Measurements from ENCODE around the gene MET. TPM values are rescaled to one million over a fixed set of nuclear protein-coding genes. Genes with fewer than 3 reads are reported as not detected.
"Not testable (repeated sequence)": the region's sequence is repeated elsewhere in the genome, so short reads cannot be mapped to it uniquely, and the experiment has no call there.

MET gene
- total RNA-seq, 1 donor from 2014 or later: 66.4 TPM

DNA sequence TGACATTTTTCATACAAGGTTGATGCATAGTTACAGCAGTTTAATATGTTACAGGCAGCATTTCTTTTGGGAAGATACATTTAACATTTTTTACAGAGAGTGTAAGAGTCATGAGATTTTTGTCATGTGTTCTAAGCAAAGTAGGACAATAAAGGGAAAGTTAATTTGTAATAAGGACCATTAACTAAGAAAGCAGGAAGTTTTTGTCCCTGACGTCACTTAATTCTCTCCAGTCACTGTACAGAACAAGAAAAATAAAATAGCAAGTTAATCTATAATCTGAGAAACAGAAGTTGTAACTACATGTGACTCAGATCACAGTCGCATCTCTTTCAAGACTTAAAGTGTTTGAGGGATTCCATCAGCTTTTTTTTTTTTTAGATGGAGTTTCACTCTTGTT, 140.9 kb downstream of the MET start:
- DNase-seq: no peak

DNA sequence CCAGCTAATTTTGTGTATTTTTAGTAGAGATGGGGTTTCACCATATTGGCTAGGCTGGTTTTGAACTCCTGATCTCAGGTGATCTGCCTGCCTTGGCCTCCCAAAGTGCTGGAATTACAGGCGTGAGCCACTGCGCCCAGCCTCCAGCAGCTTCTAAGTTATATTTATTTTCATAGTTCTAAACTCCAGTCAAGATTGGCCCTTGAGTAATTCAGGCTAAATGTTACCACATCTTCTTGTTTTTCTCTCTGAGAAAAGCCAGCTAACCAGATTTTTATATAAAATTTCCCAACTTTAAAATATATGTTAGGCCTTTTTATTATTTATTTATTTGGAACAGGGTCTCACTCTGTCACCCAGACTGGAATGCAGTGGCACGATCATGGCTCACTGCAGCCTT, 141.4 kb downstream of the MET start:
- not testable (repeated sequence) for DNase-seq

DNA sequence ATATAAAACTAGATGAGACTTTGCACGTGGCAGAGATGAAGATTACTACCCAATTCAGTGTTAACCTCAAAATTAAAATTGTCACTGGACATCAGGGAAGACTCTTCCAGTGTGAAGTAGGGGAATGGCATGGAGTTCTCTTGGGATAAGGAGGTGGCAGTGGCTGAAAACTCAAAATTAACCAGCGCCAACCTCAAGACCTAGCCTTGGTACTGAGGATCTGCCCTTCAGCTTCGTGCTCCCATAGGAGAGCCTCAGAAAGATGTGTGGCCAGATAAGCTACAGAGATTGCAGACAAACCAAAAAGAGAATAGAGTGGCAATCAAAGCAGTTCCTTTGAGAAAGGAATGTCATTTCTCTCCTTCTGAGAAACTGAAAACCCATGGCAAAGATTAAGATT, 143.0 kb downstream of the MET start:
- no peak for DNase-seq

DNA sequence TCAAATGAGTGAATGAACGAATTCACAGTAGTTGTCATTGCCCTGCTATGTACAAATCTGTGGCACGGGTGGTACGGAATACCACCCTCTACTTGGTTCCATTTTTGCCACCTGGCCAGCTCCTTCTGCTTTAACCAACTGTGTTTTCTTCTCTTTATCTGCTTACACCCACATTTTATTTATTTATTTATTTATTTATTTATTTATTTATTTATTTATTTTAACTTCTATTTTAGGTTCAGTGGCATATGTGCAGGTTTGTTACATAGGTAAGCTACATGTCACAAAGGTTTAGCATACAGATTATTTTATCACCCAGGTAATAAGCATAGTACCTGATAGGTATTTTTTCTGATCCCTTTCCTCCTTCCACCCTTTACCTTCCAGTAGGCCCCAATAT, 148.2 kb downstream of the MET start:
- DNase-seq: no peak

DNA sequence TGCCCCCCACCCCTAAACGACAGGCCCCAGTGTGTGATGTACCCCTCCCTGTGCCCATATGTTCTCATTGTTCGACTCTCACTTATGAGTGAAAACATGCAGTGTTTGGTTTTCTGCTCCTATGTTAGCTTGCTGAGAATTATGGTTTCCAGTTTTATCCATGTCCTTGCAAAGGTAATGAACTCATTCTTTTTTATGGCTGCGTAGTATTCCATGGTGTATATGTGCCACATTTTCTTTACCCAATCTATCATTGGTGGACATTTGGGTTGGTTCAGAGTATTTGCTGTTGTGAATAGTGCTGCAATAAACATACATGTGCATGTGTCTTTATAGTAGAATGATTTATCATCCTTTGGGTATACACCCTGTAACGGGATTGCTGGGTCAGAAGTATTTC, 149.7 kb downstream of the MET start:
- DNase-seq: not testable (repeated sequence)

DNA sequence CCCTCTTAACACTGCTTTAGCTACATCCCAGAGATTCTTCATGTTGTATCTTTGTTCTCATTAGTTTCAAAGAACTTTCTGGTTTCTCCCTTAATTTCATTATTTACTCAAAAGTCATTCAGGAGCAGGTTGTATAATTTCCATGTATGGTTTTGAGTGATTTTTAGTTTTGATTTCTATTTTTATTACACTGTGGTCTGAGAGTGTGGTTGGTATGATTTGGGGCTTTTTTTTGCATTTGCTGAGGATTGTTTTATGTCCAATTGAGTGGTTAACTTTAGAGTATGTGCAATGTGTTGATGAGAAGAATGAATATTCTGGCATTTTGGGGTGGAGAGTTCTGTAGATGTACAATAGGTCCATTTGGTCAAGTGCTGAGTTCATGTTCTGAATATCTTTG, 152.5 kb downstream of the MET start:
- no peak for DNase-seq

DNA sequence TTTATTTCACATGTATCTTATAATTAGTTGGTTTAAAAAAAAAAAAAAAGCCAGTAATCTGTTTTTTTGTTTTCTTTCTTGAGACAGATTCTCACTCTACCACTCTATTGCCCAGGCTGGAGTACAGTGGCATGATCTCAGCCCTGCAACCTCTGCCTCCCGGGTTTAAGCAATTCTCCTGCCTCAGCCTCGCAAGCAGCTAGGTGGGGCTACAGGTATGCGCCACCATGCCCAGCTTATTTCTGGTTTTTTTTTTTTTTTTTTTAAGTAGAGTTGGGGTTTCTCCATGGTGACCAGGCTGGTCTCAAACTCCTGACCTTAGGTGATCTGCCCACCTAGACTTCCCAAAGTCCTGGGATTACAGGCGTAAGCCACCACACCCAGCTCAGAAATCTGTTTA, 156.3 kb downstream of the MET start:
- no peak for DNase-seq

DNA sequence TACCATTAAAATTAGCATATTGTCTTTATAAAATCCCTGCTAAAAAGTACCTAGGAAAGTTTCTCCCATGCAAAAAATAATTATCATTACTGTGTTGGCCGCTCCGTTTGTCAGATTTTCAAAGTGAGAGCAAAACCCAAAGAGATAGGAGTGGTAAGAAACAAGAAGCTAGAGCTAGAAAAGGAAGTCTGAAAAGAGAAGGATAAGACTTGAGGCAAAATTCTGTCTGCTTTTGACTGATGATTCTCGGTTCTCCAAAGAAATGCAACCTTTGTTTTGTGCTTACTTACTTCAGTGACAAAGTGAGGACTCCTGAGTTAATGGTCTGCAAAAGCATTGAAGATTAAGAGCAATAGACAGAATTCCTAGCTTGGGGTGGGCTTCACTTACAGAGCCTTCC, 157.0 kb downstream of the MET start:
- DNase-seq: no peak

DNA sequence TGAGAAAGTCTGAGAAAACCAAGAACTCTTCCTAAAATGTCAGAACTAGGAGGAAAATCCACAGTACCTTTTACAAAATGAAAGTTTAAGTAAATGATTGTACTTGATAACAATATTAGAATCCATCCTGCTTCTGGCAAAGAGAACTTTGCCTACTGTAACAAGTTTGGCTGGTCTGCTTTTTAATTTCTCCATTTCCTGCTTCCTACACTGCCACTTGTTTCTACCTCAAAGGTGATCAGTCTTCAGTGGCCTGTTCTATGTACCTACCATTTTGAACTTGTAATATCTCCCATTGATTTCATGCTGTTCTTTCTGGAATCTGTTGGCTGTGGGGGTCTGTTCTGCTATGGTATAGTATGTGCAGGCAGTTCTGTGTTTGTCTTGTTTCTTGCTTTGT, 157.5 kb downstream of the MET start:
- DNase-seq: no peak

DNA sequence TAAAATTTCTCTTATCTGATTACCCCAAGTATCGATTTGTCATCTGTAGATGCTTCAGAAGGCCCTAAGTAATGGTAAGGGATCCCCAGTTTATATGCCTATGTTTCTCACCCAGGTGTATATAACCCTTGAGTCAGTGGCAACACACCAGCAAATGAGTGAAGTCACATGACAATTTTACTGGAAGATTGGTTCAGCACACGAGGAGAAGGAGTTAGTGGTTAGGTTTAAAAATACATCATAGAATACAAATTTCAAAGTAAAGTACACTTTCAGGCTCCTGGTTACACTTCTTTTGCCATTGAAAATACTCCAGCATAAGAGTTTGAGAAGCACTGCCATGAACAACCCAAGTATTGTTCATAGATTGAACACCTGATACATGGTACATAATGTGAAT, 160.7 kb downstream of the MET start:
- no peak for DNase-seq

DNA sequence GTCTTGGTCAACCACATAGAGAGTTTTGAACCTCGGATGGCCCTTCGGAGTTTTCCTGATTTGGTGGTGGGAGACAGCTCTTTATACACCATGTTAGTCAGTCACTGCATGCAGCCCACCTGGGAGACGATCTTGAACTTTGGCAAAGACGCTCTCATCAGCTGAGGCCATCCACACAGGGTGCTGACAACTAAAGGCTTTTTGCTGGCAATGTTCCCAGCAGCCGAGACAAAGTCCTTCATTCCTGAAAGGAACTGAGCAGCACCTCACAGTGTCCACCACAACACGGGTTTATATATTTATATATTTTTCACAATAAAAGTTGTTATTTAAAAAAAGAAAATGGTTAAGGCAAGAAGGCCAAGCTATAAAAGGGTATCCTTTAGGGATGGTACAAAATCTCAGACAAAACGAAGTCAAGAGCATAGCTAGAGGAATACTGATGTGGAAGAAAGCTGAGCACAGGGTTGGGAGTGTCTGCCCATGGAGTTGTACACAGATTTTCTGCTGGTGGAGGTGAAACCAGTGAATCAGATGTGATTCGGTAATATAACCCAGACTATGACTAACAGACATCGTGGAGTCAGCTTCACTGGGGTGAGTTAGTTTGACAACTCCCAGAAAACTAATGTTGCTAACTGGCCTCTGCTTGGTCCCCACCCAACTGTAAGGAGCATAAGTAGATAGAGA, 163.0 kb downstream of the MET start:
- no peak for DNase-seq

DNA sequence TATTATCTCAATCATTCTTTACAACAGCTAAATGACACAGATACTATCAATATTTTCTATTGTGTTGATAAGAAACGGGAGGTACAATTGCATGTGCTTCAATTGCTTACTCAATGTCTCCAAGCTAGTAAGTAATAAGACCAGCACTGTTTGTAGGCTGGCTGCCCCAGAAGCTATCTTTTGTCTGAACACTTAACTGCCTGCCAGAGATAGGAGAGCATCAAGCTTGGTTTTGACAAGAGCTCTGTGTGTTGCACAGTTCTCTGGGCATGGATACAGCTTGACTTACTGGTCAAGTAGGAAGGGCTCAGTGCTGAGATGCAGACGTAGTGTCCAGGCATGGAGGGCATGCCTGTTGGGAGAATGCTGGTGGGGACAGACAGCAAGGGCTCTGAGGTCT, 164.1 kb downstream of the MET start:
- DNase-seq: no peak

DNA sequence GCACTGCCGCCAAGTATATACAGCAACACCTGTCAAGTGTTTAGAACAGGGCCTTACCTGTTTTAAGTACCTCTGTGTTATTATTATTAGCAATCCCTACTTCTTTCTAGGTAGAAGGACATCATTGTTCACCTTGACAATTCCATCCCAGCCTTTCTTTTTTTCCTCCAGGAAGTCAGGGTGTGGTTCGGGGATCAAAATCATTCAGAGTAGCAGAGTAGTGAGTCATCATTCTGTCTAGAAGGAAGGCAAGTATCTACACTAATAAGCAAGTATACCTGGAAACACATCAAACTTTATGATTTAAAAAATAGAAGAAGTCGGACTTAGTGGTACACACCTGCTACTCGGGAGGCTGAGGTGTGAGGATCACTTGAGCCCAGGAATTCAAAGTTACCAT, 164.9 kb downstream of the MET start:
- DNase-seq: no peak

DNA sequence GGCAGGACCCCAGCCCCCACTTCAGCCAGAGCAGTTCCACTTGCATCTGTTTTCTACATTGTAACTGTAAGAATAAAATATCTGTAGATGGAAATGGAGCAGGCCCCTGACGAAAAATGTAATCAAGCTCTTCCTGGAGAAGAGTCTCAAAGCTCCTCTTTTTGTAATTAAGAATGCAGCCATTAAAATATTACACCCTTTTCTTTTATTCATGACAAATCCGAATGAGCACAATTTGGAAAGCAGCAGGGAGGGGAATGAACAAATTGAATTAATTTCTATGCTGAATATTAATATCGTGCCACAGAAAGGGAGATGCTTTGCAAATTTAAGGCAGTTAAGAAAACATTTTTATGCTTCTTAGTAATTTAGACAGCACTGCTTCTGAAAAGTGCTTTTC, 165.6 kb downstream of the MET start:
- no peak for DNase-seq

DNA sequence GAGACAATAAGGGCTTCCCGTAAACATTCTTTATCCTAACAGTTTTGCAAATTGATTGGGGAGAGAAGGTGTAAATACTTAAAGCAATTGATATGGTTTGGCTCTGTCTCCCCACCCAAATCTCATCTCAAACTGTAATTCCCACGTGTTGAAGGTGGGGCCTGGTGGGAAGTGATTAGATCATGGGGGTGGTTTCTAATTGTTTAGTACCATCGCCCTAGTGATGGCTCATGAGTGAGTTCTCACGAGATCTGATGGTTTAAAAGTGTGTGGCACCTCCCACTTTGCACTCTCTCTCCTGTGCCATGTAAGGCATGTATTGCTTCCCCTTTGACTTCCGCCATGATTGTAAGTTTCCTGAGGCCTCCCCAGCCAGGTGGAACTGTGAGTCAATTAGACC, 168.3 kb downstream of the MET start:
- peak; percentile 2 for DNase-seq

DNA sequence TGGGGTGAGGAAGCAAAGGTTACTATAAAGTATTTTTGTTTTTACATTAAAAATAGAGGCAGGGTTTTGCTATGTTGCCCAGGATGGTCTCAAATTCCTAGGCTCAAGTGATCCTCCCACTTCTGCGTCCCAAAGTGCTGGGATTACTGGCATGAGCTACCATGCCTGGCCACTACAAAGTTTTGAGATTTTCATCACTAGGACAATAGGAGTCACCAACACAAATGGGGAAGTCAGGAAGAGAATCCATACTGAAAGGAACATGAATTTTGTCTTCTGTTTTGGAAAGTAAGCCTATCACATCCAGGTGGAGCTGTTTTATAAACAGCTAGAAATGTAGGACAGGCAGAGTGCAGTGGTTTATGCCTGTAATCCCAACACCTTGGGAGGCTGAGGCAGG, 170.4 kb downstream of the MET start:
- no peak for DNase-seq

DNA sequence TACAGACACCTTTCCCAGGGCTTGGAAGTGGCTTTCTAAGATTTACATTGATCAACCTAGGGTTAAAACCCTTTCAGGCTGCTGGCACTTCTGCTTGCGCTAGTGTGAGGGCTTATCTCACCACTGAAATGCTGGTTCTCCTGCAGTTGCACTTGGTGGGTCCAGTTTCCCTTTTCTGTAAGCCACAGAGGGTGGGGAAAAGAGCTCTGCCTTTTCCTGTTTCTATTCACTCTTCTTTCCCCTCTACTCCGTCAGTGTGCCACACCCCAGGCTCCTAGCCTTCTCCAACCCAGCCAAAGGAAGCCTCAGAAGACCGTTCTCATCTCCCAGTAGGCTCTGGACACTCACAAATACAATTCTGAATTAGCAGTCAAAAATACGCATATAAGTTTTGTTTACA, 171.4 kb downstream of the MET start:
- DNase-seq: no peak

Other genes with a start within 250 kb of the MET start
- gene CAV2, start 172.5 kb upstream of the MET start, total RNA-seq: 247 and 291 TPM in 2 replicates
- gene CAV1, start 147.2 kb upstream of the MET start, total RNA-seq: 1,771 and 3,866 TPM in 2 replicates
- 393 and 583 TPM in 2 replicates for gene CAPZA2, start 190.4 kb downstream of the MET start, total RNA-seq